ENCODE results near the gene FGF14. TPM values are rescaled to one million over a fixed set of nuclear protein-coding genes. Genes with fewer than 3 reads are reported as not detected.

Gene FGF14
- total RNA-seq, 3 donors from 2014 or later (not counting 1 experiment from before 2014, with no cell fraction given), result not detected

GRCh38 chr13:102286326-102286725 lies 115.5 kb downstream of the FGF14 start:
- no peak overlapping the region for H3K4me3 Mint-ChIP-seq
- DNase-seq (no peak), ATAC-seq (no peak)
- H3K36me3 Mint-ChIP-seq, result no peaks in the 10 kb centered on the region
- no peak for TF ChIP-seq CTCF (IDR thresholded peaks at IDR 0.05)
- no peaks in the 10 kb centered on the region for H3K27me3 Mint-ChIP-seq (ENCODE audit: low read depth in 2 of 2)
- peaks cover 0 to 6% of the 10 kb centered on the region in 2 donors for H3K9me3 Mint-ChIP-seq
- Histone ChIP-seq H3K36me3 (ENCODE audit: control insufficient read depth, insufficient read depth, low read length) (no peaks in the 10 kb centered on the region), H3K4me3 (ENCODE audit: low read length) (no peak overlapping the region), H3K9me3 (ENCODE audit: control insufficient read depth, insufficient read depth, low read length) (no peaks in the 10 kb centered on the region), H3K4me1 (ENCODE audit: control insufficient read depth, insufficient read depth, low read length) (no peaks in the 10 kb centered on the region), H3K27me3 (ENCODE audit: control insufficient read depth, insufficient read depth, low read length) (no peaks in the 10 kb centered on the region), H3K27ac (ENCODE audit: low read length) (no peak overlapping the region)
- H3K4me1 Mint-ChIP-seq, result no peaks in the 10 kb centered on the region
- no peak overlapping the region for H3K27ac Mint-ChIP-seq
- intact Hi-C loops (cut with micrococcal nuclease), result no loop called here
- no CpG with 5 or more reads among the region's 1 CpG for WGBS (ENCODE audit: insufficient coverage)

- Histone ChIP-seq H3K9me3 (ENCODE audit: control insufficient read depth, insufficient read depth, low read length) (no peaks in the 10 kb centered on the region), H3K27me3 (ENCODE audit: control insufficient read depth, insufficient read depth, low read length) (no peaks in the 10 kb centered on the region), H3K4me3 (ENCODE audit: low read length) (no peak overlapping the region), H3K4me1 (ENCODE audit: control insufficient read depth, insufficient read depth, low read length) (no peaks in the 10 kb centered on the region), H3K36me3 (ENCODE audit: control insufficient read depth, insufficient read depth, low read length) (no peaks in the 10 kb centered on the region), H3K27ac (ENCODE audit: low read length) (no peak overlapping the region)
- no peaks in the 10 kb centered on the region for H3K4me1 Mint-ChIP-seq
- H3K27ac Mint-ChIP-seq, result no peak overlapping the region
- no peaks in the 10 kb centered on the region for H3K27me3 Mint-ChIP-seq (ENCODE audit: low read depth in 2 of 2)
- intact Hi-C loops (cut with micrococcal nuclease), result no loop called here
- no peak overlapping the region for H3K4me3 Mint-ChIP-seq
- no peak for DNase-seq
- peaks cover 0 to 2% of the 10 kb centered on the region in 2 donors for H3K9me3 Mint-ChIP-seq
- ATAC-seq, result no peak
- no peak for TF ChIP-seq CTCF (IDR thresholded peaks at IDR 0.05)
- no peaks in the 10 kb centered on the region for H3K36me3 Mint-ChIP-seq
Measured at GRCh38 chr13:102280366-102280765, 121.5 kb downstream of the FGF14 start.

GRCh38 chr13:102277286-102277685 lies 124.6 kb downstream of the FGF14 start:
- no peak for ATAC-seq
- H3K36me3 ChIP-seq (ENCODE audit: control insufficient read depth, insufficient read depth, low read length), result no peaks in the 10 kb centered on the region
- WGBS (ENCODE audit: insufficient coverage), result 91% methylated on average over 4 of the region's 4 CpGs
- no peaks in the 10 kb centered on the region for H3K4me1 ChIP-seq (ENCODE audit: control insufficient read depth, insufficient read depth, low read length)
- DNase-seq, result no peak
- no peaks in the 10 kb centered on the region for H3K27me3 Mint-ChIP-seq (ENCODE audit: low read depth in 2 of 2)
- no peaks in the 10 kb centered on the region for H3K36me3 Mint-ChIP-seq
- no peak overlapping the region for H3K4me3 Mint-ChIP-seq
- H3K4me1 Mint-ChIP-seq, result no peaks in the 10 kb centered on the region
- H3K27ac ChIP-seq (ENCODE audit: low read length), result no peak overlapping the region
- no peaks in the 10 kb centered on the region for H3K27me3 ChIP-seq (ENCODE audit: control insufficient read depth, insufficient read depth, low read length)
- H3K4me3 ChIP-seq (ENCODE audit: low read length), result no peak overlapping the region
- intact Hi-C loops (cut with micrococcal nuclease), result no loop called here
- H3K27ac Mint-ChIP-seq, result no peak overlapping the region
- no peaks in the 10 kb centered on the region for H3K9me3 Mint-ChIP-seq
- H3K9me3 ChIP-seq (ENCODE audit: control insufficient read depth, insufficient read depth, low read length), result no peaks in the 10 kb centered on the region
- TF ChIP-seq CTCF (IDR thresholded peaks at IDR 0.05), result no peak

GRCh38 chr13:102276404-102276803 lies 125.4 kb downstream of the FGF14 start:
- no peak for TF ChIP-seq CTCF (IDR thresholded peaks at IDR 0.05)
- H3K4me1 ChIP-seq (ENCODE audit: control insufficient read depth, insufficient read depth, low read length), result no peaks in the 10 kb centered on the region
- H3K4me3 Mint-ChIP-seq, result no peak overlapping the region
- H3K36me3 ChIP-seq (ENCODE audit: control insufficient read depth, insufficient read depth, low read length), result no peaks in the 10 kb centered on the region
- no peak overlapping the region for H3K27ac Mint-ChIP-seq
- WGBS (ENCODE audit: insufficient coverage), result no CpG with 5 or more reads among the region's 1 CpG
- no peaks in the 10 kb centered on the region for H3K27me3 ChIP-seq (ENCODE audit: control insufficient read depth, insufficient read depth, low read length)
- H3K27ac ChIP-seq (ENCODE audit: low read length), result no peak overlapping the region
- no peak overlapping the region for H3K4me3 ChIP-seq (ENCODE audit: low read length)
- H3K27me3 Mint-ChIP-seq (ENCODE audit: low read depth in 2 of 2), result no peaks in the 10 kb centered on the region
- intact Hi-C loops (cut with micrococcal nuclease), result no loop called here
- no peaks in the 10 kb centered on the region for H3K9me3 ChIP-seq (ENCODE audit: control insufficient read depth, insufficient read depth, low read length)
- H3K9me3 Mint-ChIP-seq, result peaks cover 0 to 2% of the 10 kb centered on the region in 2 donors
- no peak for DNase-seq
- ATAC-seq, result no peak
- H3K36me3 Mint-ChIP-seq, result no peaks in the 10 kb centered on the region
- no peaks in the 10 kb centered on the region for H3K4me1 Mint-ChIP-seq

All from natural killer cell (primary cell).